Keratinocyte (primary cell): ENCODE data around the gene AGAP1. TPM values are rescaled to one million over a fixed set of nuclear protein-coding genes. Genes with fewer than 3 reads are reported as not detected.

Source experiments
- DNase-seq: peaks from one replicate; pipeline ENCODE4 v3.0.0-alpha.2; 2011; ENCODE audit warnings: low read depth, missing footprints, low spot score
- FAIRE-seq: peaks from 2 replicates; lab custom pipeline; 2011; peaks lifted over from hg19 to GRCh38; lab: Jason Lieb, UNC
- H2AFZ ChIP-seq: 2 replicates; pipeline ENCODE4 v1.6.0; 2012; ENCODE audit warnings: low read length, control low read depth, inconsistent platforms; ENCODE audit not compliant: control insufficient read depth
- H3K27ac ChIP-seq: 2 replicates; pipeline ENCODE4 v1.5.1; 2011; ENCODE audit warnings: low read length; ENCODE audit not compliant: control insufficient read depth, insufficient read depth
- H3K27me3 ChIP-seq: 3 replicates; pipeline ENCODE4 v1.6.0; 2011; ENCODE audit warnings: low read length; ENCODE audit not compliant: control insufficient read depth, insufficient read depth; ENCODE audit errors: extremely low read depth
- H3K36me3 ChIP-seq, 2 experiments: 2 replicates in 1 of 2; 3 replicates in 1 of 2; pipeline ENCODE4 v1.5.1; 2011; ENCODE audit warnings: low read length in 2 of 2, mild to moderate bottlenecking in 1 of 2; ENCODE audit not compliant: control insufficient read depth in 2 of 2, insufficient read depth in 2 of 2; ENCODE audit errors: extremely low read depth in 1 of 2
- H3K4me1 ChIP-seq: 3 replicates; pipeline ENCODE4 v1.5.1; 2011; ENCODE audit warnings: low read length; ENCODE audit not compliant: control insufficient read depth, insufficient read depth; ENCODE audit errors: extremely low read depth
- H3K4me2 ChIP-seq: 3 replicates; pipeline ENCODE4 v1.6.0; 2011; ENCODE audit warnings: low read depth, low read length; ENCODE audit not compliant: control insufficient read depth, insufficient read depth; ENCODE audit errors: extremely low read depth
- H3K4me3 ChIP-seq, 3 experiments: fragments of 200-600 bp in 1 of 3; sonication (generic) in 1 of 3; 2 replicates in 2 of 3; 3 replicates in 1 of 3; pipeline ENCODE4 v1.5.1; 2011 to 2016; ENCODE audit warnings: low read length in 3 of 3, mild to moderate bottlenecking in 3 of 3, control low read depth in 2 of 3, inconsistent platforms in 1 of 3, low read depth in 1 of 3, mixed read lengths in 1 of 3, mixed run types in 1 of 3, moderate library complexity in 1 of 3; ENCODE audit not compliant: control insufficient read depth in 2 of 3, insufficient read depth in 2 of 3; ENCODE audit errors: extremely low read depth in 1 of 3
- H3K79me2 ChIP-seq: 2 replicates; pipeline ENCODE4 v1.6.0; 2012; ENCODE audit warnings: low read length; ENCODE audit not compliant: control insufficient read depth, insufficient read depth
- H3K9ac ChIP-seq: 3 replicates; pipeline ENCODE4 v1.6.0; 2011; ENCODE audit warnings: low read length; ENCODE audit not compliant: control insufficient read depth, insufficient read depth; ENCODE audit errors: extremely low read depth
- H3K9me1 ChIP-seq: 3 replicates; pipeline ENCODE4 v1.6.0; 2011; ENCODE audit warnings: low read length; ENCODE audit not compliant: control insufficient read depth, insufficient read depth; ENCODE audit errors: extremely low read depth
- H3K9me3 ChIP-seq: 2 replicates; pipeline ENCODE4 v1.5.1; 2012; ENCODE audit warnings: low read depth, low read length; ENCODE audit not compliant: control insufficient read depth
- H4K20me1 ChIP-seq: 3 replicates; pipeline ENCODE4 v1.6.0; 2011; ENCODE audit warnings: low read length; ENCODE audit not compliant: control insufficient read depth, insufficient read depth; ENCODE audit errors: extremely low read depth
- EZH2 ChIP-seq: IDR thresholded peaks from one replicate; pipeline ENCODE4 v1.6.1; 2012; ENCODE audit warnings: inconsistent platforms, mild to moderate bottlenecking, low read length, moderate library complexity
- dilution Hi-C: fragments of 300-500 bp; cut with MboI; formaldehyde crosslinking; loops from one replicate; pipeline ENCODE4 v1.7.0; 2020; ENCODE audit warnings: low sequenced_read_pairs; ENCODE audit not compliant: extremely low pct_ligation_motif_present
- polyA plus RNA-seq, 5 experiments: library from polyadenylated mRNA; depleted of rRNA in 3 of 5; stranded (reverse) in 3 of 5; stranded (forward) in 1 of 5; unstranded in 1 of 5; fragments of >200 nt; gene quantifications; 1 replicate in 1 of 5; 2 replicates in 3 of 5; 3 replicates in 1 of 5; pipeline versions ENCODE4 v1.2.1 to v1.2.3, GENCODE V29; 2011 to 2012; ENCODE audit warnings: missing spikeins in 2 of 5, low read depth in 1 of 5, low replicate concordance in 1 of 5
- TF ChIP-seq, protein P1 (sequence below), 3 experiments: IDR thresholded peaks in 1 of 3; conservative IDR thresholded peaks in 1 of 3; optimal IDR thresholded peaks in 1 of 3; 2 replicates in 2 of 3; 3 replicates in 1 of 3; pipeline versions ENCODE3 to v1.5.1; 2011; ENCODE audit warnings: low read length in 3 of 3, mild to moderate bottlenecking in 3 of 3, moderate library complexity in 2 of 3, control low read depth in 1 of 3, inconsistent platforms in 1 of 3; ENCODE audit not compliant: insufficient read depth in 2 of 3; ENCODE audit errors: extremely low read depth in 1 of 3

AGAP1 gene
- polyA plus RNA-seq, 1 donor (not counting 4 experiments of a cell fraction or from before 2014, with no cell fraction given), result 12.6 TPM

DNA sequence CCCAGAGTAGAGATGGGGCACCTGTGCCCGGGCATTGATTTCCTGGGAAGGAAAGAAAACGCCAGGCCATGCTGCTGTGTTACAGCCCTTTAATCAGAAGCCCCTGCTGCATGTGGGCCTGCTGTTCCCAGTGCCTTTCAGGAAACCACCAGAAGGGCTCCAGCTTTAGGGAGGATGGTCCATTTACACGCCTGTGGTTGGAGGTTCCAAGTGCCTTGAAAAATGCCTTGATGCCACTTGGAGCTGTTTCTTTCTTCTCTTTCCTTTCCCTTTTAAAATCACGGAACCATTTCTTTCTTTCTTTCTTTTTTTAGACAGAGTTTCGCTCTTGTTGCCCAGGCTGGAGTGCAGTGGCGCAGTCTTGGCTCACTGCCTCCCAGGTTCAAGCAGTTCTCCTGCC lies 60.5 kb downstream of the AGAP1 start:
- H2AFZ ChIP-seq, result no peak overlapping the region
- no peak for TF ChIP-seq EZH2
- TF ChIP-seq, protein P1, sequence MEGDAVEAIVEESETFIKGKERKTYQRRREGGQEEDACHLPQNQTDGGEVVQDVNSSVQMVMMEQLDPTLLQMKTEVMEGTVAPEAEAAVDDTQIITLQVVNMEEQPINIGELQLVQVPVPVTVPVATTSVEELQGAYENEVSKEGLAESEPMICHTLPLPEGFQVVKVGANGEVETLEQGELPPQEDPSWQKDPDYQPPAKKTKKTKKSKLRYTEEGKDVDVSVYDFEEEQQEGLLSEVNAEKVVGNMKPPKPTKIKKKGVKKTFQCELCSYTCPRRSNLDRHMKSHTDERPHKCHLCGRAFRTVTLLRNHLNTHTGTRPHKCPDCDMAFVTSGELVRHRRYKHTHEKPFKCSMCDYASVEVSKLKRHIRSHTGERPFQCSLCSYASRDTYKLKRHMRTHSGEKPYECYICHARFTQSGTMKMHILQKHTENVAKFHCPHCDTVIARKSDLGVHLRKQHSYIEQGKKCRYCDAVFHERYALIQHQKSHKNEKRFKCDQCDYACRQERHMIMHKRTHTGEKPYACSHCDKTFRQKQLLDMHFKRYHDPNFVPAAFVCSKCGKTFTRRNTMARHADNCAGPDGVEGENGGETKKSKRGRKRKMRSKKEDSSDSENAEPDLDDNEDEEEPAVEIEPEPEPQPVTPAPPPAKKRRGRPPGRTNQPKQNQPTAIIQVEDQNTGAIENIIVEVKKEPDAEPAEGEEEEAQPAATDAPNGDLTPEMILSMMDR (optimal IDR thresholded peaks at IDR 0.05 in 1 of 3, IDR thresholded peaks at IDR 0.05 in 1 of 3, conservative IDR thresholded peaks at IDR 0.05 in 1 of 3; ENCODE audit: extremely low read depth in 1 of 3, insufficient read depth in 2 of 3, low read length in 3 of 3), result no peak
- peaks cover 11% of the 10 kb centered on the region for H4K20me1 ChIP-seq
- FAIRE-seq, result no peak
- no peaks in the 10 kb centered on the region for H3K9me1 ChIP-seq
- H3K9me3 ChIP-seq, result no peaks in the 10 kb centered on the region
- H3K27ac ChIP-seq, result no peak overlapping the region
- dilution Hi-C loops, result no loop called here
- no peak overlapping the region for H3K4me3 ChIP-seq
- no peaks in the 10 kb centered on the region for H3K27me3 ChIP-seq
- H3K79me2 ChIP-seq, result peaks cover 36% of the 10 kb centered on the region
- no peaks in the 10 kb centered on the region for H3K4me1 ChIP-seq
- no peak overlapping the region for H3K4me2 ChIP-seq
- H3K9ac ChIP-seq, result no peak overlapping the region
- no peak for DNase-seq
- H3K36me3 ChIP-seq, result no peaks in the 10 kb centered on the region

DNA sequence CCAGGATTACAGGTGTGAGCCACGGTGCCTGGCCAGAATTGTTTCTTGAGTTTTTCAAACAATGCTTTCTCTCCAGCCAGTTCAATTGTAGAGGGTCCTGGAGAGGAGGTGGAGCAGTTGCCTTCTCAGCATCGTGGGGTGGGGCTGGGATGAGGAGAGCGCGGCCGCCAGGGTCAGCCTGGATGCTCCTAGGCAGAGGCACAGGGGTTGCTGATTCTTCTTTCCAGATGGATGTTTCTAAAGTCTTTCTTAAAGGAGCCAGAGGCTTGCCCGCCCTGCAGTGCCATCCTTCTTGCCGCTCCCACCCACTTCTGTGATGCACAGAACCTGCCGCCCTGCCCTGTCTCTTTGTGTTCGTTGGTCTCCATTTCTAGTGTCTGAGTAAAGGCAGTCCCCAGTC lies 61.1 kb downstream of the AGAP1 start:
- no peak overlapping the region for H3K9ac ChIP-seq
- H3K4me3 ChIP-seq, result no peak overlapping the region
- H3K79me2 ChIP-seq, result peaks cover 36% of the 10 kb centered on the region
- H3K36me3 ChIP-seq, result no peaks in the 10 kb centered on the region
- no peak for DNase-seq
- dilution Hi-C loops, result no loop called here
- H3K27ac ChIP-seq, result no peak overlapping the region
- no peaks in the 10 kb centered on the region for H3K4me1 ChIP-seq
- TF ChIP-seq, protein P1 (optimal IDR thresholded peaks at IDR 0.05 in 1 of 3, IDR thresholded peaks at IDR 0.05 in 1 of 3, conservative IDR thresholded peaks at IDR 0.05 in 1 of 3; ENCODE audit: extremely low read depth in 1 of 3, insufficient read depth in 2 of 3, low read length in 3 of 3), result no peak
- no peak for TF ChIP-seq EZH2
- H4K20me1 ChIP-seq, result peaks cover 11% of the 10 kb centered on the region
- no peak for FAIRE-seq
- no peak overlapping the region for H3K4me2 ChIP-seq
- no peaks in the 10 kb centered on the region for H3K9me3 ChIP-seq
- H3K27me3 ChIP-seq, result no peaks in the 10 kb centered on the region
- H3K9me1 ChIP-seq, result no peaks in the 10 kb centered on the region
- no peak overlapping the region for H2AFZ ChIP-seq
